Hematopoietic multipotent progenitor cell treated with erythropoietin and hydrocortisone succinate and interleukin-3 and kit ligand, for 17 days (in vitro differentiated cells): ENCODE measurements around the gene CREBZF.
"Not testable (repeated sequence)": the region's sequence is repeated elsewhere in the genome, so short reads cannot be mapped to it uniquely, and the experiment has no call there.

Experiments
- DNase-seq: peaks from one replicate; pipeline ENCODE4 v3.0.0-alpha.2; 2015; ENCODE audit warnings: low spot score

The CREBZF gene

GRCh38 chr11:85670949-85671663 lies 6.2 kb upstream of the CREBZF start:
- DNase-seq: not testable (repeated sequence)

GRCh38 chr11:85668157-85668556 lies 3.2 kb upstream of the CREBZF start:
- no peak for DNase-seq

GRCh38 chr11:85666687-85667086 lies 1.8 kb upstream of the CREBZF start:
- DNase-seq: no peak

- DNase-seq: no peak
Observed at GRCh38 chr11:85665733-85666132, 804 bp upstream of the CREBZF start.

GRCh38 chr11:85663753-85664614 lies 945 bp downstream of the CREBZF start:
- DNase-seq: peak; percentile 82

- DNase-seq: peak; percentile 40
Observed at GRCh38 chr11:85663080-85663752, 1.7 kb downstream of the CREBZF start.

- peak; percentile 31 for DNase-seq
Observed at GRCh38 chr11:85661972-85662664, 2.8 kb downstream of the CREBZF start.

GRCh38 chr11:85658180-85658579 lies 6.7 kb downstream of the CREBZF start:
- no peak for DNase-seq

- no peak for DNase-seq
Observed at GRCh38 chr11:85656777-85657176, 8.2 kb downstream of the CREBZF start.

GRCh38 chr11:85654343-85654742 lies 10.6 kb downstream of the CREBZF start:
- DNase-seq: not testable (repeated sequence)

- no peak for DNase-seq
Observed at GRCh38 chr11:85652786-85653447, 12.0 kb downstream of the CREBZF start.

- DNase-seq: no peak
Observed at GRCh38 chr11:85651118-85651517, 13.8 kb downstream of the CREBZF start.

- peak; percentile 83 for DNase-seq
Observed at GRCh38 chr11:85647604-85648299, 17.2 kb downstream of the CREBZF start, which contains the start of gene TMEM126A. TMEM126A (plus strand) TSS chr11:85647967; CDS start chr11:85650256, 2,289 bp downstream.

- DNase-seq: no peak
Observed at GRCh38 chr11:85647078-85647477, 17.9 kb downstream of the CREBZF start.

- DNase-seq: peak; percentile 17
Observed at GRCh38 chr11:85643191-85643614, 21.7 kb downstream of the CREBZF start.

GRCh38 chr11:85634747-85635146 lies 30.2 kb downstream of the CREBZF start:
- DNase-seq: no peak

- DNase-seq: no peak
Observed at GRCh38 chr11:85628771-85629341, 36.1 kb downstream of the CREBZF start.

- peak; percentile 96 for DNase-seq
Observed at GRCh38 chr11:85627998-85628770, 36.7 kb downstream of the CREBZF start, which contains the start of gene TMEM126B. TMEM126B (plus strand) TSS chr11:85628593; CDS start chr11:85628608, 15 bp downstream.

GRCh38 chr11:85627332-85627997 lies 37.5 kb downstream of the CREBZF start, which contains the start of gene DLG2:
DLG2 (minus strand) TSS chr11:85627344.
- peak; percentile 46 for DNase-seq
